Progenitor cell of endocrine pancreas (in vitro differentiated cells): ENCODE data around the gene RPUSD4. TPM values are rescaled to one million over a fixed set of nuclear protein-coding genes. Genes with fewer than 3 reads are reported as not detected.
A peak's percentile ranks its signal among the peaks of the same experiment; 100 is the strongest.

Source experiments
- DNase-seq: peaks from one replicate; pipeline ENCODE4 v3.0.0; 2021; ENCODE audit warnings: low spot score; ENCODE audit not compliant: unreplicated experiment
- H3K27ac Mint-ChIP-seq: 2 replicates; pipeline ENCODE4 v1.8.0; 2021; ENCODE audit warnings: mild to moderate bottlenecking, moderate library complexity, mixed read lengths
- H3K27me3 Mint-ChIP-seq: 2 replicates; pipeline ENCODE4 v1.8.0; 2021; ENCODE audit warnings: mixed read lengths
- H3K36me3 Mint-ChIP-seq: 2 replicates; pipeline ENCODE4 v1.8.0; 2022; ENCODE audit warnings: mixed read lengths; ENCODE audit not compliant: insufficient read depth
- H3K4me1 Mint-ChIP-seq: 2 replicates; pipeline ENCODE4 v1.8.0; 2021; ENCODE audit warnings: low read depth, mixed read lengths
- H3K4me3 Mint-ChIP-seq: 2 replicates; pipeline ENCODE4 v1.8.0; 2021; ENCODE audit warnings: low read depth, mild to moderate bottlenecking, moderate library complexity, mixed read lengths
- H3K9me3 Mint-ChIP-seq: 2 replicates; pipeline ENCODE4 v1.8.0; 2021; ENCODE audit warnings: low read depth, mixed read lengths
- CTCF ChIP-seq: fragments of 200-600 bp; sonication (generic); IDR thresholded peaks from one replicate; pipeline ENCODE4 v1.5.0; 2021; ENCODE audit warnings: antibody characterized with exemption, mild to moderate bottlenecking; ENCODE audit not compliant: unreplicated experiment
- total RNA-seq: library from RNA; stranded (reverse); gene quantifications from 2 replicates; pipeline ENCODE4 v1.2.1, GENCODE V29; 2021

The RPUSD4 gene
- total RNA-seq, 1 donor from 2014 or later: 41.0 TPM

GRCh38 chr11:126153006-126153405 is 58.4 kb downstream of the RPUSD4 start:
- Mint-ChIP-seq H3K4me3 (no peak overlapping the region), H3K27ac (no peak overlapping the region), H3K9me3 (peaks cover 6% of the 10 kb centered on the region), H3K36me3 (peaks cover 4% of the 10 kb centered on the region), H3K27me3 (no peaks in the 10 kb centered on the region), H3K4me1 (peaks cover 22% of the 10 kb centered on the region)
- TF ChIP-seq CTCF: no peak
- no peak for DNase-seq

GRCh38 chr11:126152586-126152985 is 58.9 kb downstream of the RPUSD4 start:
- Mint-ChIP-seq H3K4me1 (peaks cover 26% of the 10 kb centered on the region), H3K9me3 (peaks cover 6% of the 10 kb centered on the region), H3K27ac (no peak overlapping the region), H3K27me3 (no peaks in the 10 kb centered on the region), H3K36me3 (peaks cover 4% of the 10 kb centered on the region), H3K4me3 (no peak overlapping the region)
- TF ChIP-seq CTCF: no peak
- no peak for DNase-seq

DNA sequence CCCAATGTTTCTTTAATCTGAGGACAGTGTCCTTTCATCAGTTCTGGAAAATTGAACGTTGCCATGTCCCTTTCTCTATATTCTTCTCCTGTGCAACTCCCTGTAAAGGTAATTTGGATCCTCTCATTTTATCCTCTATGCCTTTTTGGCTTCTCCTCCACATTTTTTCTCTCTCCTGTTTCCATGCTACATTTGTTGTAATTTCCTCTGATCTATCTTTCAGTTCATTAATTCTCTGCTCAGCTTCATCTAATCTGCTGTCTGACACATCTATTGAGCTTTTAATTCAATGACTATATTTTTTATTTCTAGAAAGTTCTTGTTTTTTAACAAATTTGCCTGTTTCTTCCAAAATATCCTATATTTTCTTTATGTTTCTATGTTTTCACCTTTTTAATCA is 59.3 kb downstream of the RPUSD4 start:
- DNase-seq: no peak
- Mint-ChIP-seq H3K9me3 (peaks cover 6% of the 10 kb centered on the region), H3K36me3 (peaks cover 4% of the 10 kb centered on the region), H3K4me1 (peaks cover 29% of the 10 kb centered on the region), H3K4me3 (no peak overlapping the region), H3K27me3 (no peaks in the 10 kb centered on the region), H3K27ac (peak overlapping the region; percentile 12)
- no peak for TF ChIP-seq CTCF

Other genes with a start within 250 kb of the RPUSD4 start
- 24.9 and 26.4 TPM in 2 replicates for gene CDON, start 148.8 kb downstream of the RPUSD4 start, total RNA-seq
- gene FAM118B, start 132 bp upstream of the RPUSD4 start, total RNA-seq: 32.4 and 35.2 TPM in 2 replicates
- gene SRPRA, start 57.2 kb upstream of the RPUSD4 start, total RNA-seq: 79.2 and 80.9 TPM in 2 replicates
- gene FOXRED1, start 57.5 kb upstream of the RPUSD4 start, total RNA-seq: 63.8 and 64.7 TPM in 2 replicates
- 12.8 and 14.3 TPM in 2 replicates for gene TIRAP, start 71.4 kb upstream of the RPUSD4 start, total RNA-seq
- gene DCPS, start 92.4 kb upstream of the RPUSD4 start, total RNA-seq: 14.1 and 17.9 TPM in 2 replicates
- gene ST3GAL4, start 144.0 kb upstream of the RPUSD4 start, total RNA-seq: 7.8 and 8.8 TPM in 2 replicates